SKM-1 treated with dmso at 0.1 percent for 144 hours (cell line): ENCODE measurements around the gene CACNG6.
"Not testable (repeated sequence)": the region's sequence is repeated elsewhere in the genome, so short reads cannot be mapped to it uniquely, and the experiment has no call there.

ENCODE experiments used
- DNase-seq: peaks from one replicate; lab custom pipeline; 2025; ENCODE audit not compliant: unreplicated experiment; lab: John Stamatoyannopoulos, UW

The CACNG6 gene, protein sequence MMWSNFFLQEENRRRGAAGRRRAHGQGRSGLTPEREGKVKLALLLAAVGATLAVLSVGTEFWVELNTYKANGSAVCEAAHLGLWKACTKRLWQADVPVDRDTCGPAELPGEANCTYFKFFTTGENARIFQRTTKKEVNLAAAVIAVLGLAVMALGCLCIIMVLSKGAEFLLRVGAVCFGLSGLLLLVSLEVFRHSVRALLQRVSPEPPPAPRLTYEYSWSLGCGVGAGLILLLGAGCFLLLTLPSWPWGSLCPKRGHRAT

GRCh38 chr19:53991224-53992113 lies at the start of gene CACNG6:
Gene CACNG6, plus strand, starts transcription at chr19:53991637. Its CDS starts 1,241 bp downstream, at chr19:53992878.
- no peak for DNase-seq

DNA sequence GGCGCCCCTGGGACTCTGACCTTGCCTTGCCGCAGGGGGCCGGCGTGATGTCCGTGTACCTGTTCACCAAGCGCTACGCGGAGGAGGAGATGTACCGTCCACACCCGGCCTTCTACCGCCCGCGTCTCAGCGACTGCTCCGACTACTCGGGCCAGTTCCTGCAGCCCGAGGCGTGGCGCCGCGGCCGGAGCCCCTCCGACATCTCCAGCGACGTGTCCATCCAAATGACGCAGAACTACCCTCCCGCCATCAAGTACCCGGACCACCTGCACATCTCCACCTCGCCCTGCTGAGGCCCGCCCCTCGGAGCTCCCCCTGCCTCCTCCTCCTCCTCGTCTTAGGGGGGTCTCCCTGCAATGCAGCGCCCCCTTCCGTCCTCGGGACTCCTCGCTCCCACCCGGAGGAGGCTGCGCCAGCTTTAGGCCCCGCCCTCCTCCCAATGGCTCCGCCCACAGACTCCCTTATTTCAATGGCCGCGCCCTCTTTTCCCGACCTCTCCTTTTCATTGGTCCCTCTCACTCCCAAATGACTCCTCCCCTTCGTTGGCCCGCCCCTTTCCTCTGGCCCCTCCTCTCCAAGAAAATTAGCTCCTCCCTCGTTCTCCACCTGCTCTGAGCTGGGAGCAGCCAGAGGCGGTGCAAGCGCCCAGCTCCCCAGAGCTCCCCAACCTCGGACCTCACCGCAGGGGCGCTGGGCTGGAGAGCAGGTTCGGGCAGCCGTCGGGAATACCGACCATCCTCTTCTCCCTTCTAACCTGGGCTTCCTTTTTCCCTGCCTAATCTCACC lies 49.2 kb upstream of the CACNG6 start:
- DNase-seq: no peak

DNA sequence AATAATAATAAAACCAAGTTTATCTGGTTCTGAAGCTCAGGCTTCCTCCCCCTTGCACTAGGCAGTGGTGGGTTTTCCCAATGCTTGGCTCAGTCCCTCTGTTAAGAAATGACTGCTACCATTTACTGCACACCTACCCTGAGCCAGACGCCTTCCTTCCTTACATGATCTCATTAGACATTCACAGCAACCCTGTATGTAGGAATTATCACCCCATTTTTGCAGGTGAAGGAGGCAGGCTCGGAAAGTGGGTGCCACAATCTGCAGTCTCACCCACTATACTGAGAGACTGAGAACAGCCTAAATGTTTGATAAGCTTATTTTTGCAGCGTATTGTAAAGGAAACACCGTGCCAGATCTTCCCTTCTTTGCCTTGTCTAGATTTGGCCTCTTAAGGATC lies 47.0 kb upstream of the CACNG6 start:
- no peak for DNase-seq

- no peak for DNase-seq
Observed at GRCh38 chr19:53944933-53945332, 46.5 kb upstream of the CACNG6 start.

GRCh38 chr19:53945441-53945840 lies 46.0 kb upstream of the CACNG6 start:
- no peak for DNase-seq

GRCh38 chr19:53945998-53946397 lies 45.4 kb upstream of the CACNG6 start:
- DNase-seq: no peak

- no peak for DNase-seq
Observed at GRCh38 chr19:53947624-53948023, 43.8 kb upstream of the CACNG6 start.

DNA sequence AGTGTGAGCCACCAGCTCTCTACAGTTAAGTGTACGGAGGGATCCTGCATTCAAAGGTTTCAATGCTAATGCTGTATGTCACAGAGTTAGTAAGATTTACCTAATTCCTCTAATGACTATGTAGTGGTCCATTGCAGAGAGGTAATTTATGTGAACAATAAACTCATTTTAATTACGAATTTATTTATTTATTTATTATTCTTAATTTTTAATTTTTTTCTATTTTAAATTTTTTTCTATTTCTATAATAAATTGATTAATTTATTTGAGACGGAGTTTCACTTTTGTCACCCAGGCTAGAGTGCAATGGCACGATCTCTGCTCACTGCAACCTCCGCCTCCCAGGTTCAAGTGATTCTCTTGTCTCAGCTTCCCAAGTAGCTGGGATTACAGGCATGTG lies 42.8 kb upstream of the CACNG6 start:
- DNase-seq: not testable (repeated sequence)

DNA sequence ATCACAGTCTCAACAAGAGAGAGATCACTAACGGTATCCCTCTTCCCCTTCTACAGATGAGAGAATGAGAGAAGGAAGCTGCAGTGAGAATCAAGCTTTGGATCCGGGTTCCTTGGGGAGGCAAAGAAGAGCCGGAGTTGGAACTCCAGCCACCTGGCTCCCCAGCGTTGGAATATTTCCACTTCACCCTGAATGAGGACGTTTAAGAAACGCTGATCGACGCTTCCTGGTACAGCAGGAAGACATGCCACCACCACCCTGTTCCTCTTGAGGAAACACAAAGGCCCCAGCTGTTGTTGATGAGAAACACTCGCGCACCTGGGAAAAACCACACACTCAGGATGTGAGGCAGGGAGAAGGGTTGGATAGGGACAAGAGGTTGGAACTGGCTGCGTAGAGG lies 40.0 kb upstream of the CACNG6 start:
- DNase-seq: no peak

- no peak for DNase-seq
Observed at GRCh38 chr19:53951947-53952346, 39.5 kb upstream of the CACNG6 start.

GRCh38 chr19:53953383-53953782 lies 38.1 kb upstream of the CACNG6 start:
- DNase-seq: no peak

DNA sequence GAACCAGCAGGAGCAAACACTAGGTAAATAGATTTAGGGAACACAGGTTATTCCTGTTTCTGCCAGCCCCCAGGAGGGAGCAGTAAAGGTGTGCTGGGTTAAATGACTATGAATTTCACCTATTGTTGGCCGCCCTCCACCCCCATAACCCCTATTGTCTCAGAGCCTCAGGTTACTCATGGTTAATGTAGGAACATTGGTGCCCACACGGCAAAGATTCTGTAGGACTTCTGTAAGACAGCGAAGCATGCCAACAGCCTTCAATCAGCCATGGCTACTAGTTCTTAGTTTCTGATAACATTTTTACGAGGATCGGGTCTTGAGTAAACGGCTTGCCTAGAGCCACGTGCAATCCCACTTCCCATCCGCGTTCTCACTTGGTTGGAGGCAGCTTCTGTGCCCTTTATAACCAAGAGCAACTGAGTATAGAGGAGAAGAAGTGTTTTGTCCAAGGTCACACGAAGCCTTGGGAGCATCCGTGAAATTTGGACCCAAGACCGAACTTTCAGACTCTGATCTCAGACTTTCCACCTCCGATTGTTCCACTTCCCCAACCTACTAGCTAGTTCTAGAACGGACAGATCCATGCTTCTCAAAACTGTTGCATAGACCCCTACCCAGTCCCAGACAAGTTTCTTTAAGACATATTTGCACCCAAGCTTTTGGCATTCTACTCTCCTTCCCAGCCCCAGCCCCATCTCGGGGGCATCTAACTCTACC lies 33.8 kb upstream of the CACNG6 start:
- DNase-seq: no peak

- no peak for DNase-seq
Observed at GRCh38 chr19:53958168-53958571, 33.3 kb upstream of the CACNG6 start.

DNA sequence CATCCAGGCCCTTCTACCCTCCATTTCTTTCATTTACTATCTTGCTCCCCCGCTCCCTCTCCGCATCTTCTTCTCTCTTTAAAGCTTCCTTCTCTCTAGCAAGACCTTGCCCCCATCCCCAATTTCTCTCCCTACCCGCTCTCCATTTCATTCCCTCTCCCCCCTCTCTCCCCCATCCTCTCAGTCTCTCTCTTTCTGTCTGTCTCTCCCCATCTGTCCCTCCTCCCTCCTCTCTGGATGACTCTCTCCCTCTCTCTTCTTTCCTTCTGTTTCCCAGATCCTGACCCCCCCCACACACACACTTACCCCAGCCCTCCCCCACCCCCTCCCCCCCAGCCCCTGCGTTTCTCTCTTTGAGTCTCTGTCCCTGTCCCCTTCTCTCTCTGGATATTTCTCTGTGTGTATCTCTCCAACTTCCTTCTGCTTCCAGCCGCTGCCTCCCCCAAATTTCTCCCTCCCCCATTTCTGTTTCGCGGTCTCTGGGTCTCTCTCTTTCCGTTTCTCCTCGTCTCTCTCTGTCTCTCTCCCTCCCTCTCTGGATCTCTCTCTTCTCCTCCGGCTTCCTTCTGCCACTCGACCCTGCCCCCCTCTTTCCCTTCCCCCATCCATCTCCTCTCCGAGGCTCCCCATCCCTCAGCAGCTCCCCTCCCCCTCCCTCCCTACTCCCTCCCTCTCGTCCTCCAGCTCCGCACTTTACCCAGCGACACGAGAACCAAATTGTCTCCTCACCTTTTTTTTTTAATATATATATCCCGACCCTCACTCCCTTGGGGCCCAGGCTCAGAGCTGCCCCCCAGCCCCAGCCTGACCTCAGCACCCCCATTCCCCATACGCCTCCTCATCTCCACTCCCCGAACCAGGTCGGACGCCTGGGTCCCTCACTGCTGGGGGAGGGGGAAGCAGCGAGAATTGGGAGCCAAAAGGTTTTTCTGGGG lies 32.3 kb upstream of the CACNG6 start:
- DNase-seq: no peak

- DNase-seq: no peak
Observed at GRCh38 chr19:53960187-53960586, 31.2 kb upstream of the CACNG6 start.

GRCh38 chr19:53960886-53961285 lies 30.6 kb upstream of the CACNG6 start:
- no peak for DNase-seq

DNA sequence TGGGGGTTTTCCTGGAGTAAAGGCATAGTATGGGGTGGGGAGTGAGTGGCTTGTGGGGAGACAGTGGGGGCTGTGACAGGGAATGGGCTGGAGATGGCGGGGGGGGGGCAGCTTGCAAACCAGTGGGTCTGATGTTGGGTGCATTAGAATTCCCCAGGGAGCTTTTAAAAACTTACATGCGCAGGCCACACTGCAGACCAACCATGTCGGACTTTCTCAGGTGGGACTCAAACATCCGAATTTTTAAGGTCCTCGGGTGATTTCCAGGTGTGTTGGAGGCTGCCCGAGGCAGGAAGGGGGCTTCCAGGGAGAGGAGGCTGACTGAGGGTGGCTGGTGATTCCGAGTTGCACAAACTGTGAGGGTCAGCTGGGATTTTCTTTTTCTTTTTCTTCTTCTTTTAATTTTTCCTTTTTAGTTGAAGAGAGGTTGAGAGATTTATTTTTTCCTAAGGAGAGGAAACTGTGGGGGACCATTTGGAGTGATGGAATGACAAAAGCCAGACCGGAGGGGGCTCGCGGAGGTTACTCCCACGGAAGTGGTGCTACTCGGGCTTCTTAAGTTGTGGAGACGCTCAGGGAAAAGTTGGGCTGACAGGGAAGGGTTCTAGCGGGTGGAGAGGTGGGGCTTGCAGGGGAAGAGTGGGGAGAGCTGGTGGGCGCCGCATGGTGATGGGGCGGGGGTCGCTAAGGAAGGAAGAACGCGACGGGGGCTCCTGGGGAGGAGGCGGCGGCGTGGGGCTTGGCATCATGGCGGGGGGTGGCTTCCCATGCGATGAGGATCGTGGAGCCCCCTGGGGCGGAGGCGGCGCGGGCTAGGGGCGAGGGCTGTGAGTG lies 29.7 kb upstream of the CACNG6 start:
- DNase-seq: no peak

GRCh38 chr19:53962887-53963431 lies 28.5 kb upstream of the CACNG6 start, which contains the start of gene CACNG8:
Gene CACNG8, plus strand, starts transcription at chr19:53962937.
- DNase-seq: no peak

GRCh38 chr19:53965091-53965490 lies 26.3 kb upstream of the CACNG6 start:
- DNase-seq: no peak
